K562 (cell line): ENCODE data around the gene POLG. TPM values are rescaled to one million over a fixed set of nuclear protein-coding genes. Genes with fewer than 3 reads are reported as not detected.

ENCODE experiments used
- CAMTA2 ChIP-seq: fragments of 250-450 bp; sonication (Bioruptor Pico); conservative IDR thresholded peaks from 2 replicates; pipeline ENCODE4 v1.5.1; 2022
- CHAMP1 ChIP-seq: fragments of 450-650 bp; IDR thresholded peaks from 2 replicates; pipeline ENCODE4 v1.6.1; 2016; ENCODE audit warnings: mild to moderate bottlenecking
- CREB1 ChIP-seq, 2 experiments: sonication (generic) in 1 of 2; formaldehyde crosslinking in 1 of 2; IDR thresholded peaks; 2 replicates each; pipeline versions ENCODE4 v1.6.1 to v1.8.0; 2012 to 2022; ENCODE audit warnings: inconsistent platforms in 1 of 2, mild to moderate bottlenecking in 1 of 2, missing genetic modification reagents in 1 of 2, moderate library complexity in 1 of 2
- DMBX1 ChIP-seq: fragments of 250-450 bp; sonication (Bioruptor Pico); IDR thresholded peaks from 2 replicates; pipeline ENCODE4 v1.8.0; 2022; ENCODE audit warnings: inconsistent platforms, mild to moderate bottlenecking, moderate library complexity, borderline replicate concordance
- ETV1 ChIP-seq: fragments of 450-650 bp; conservative IDR thresholded peaks from 2 replicates; pipeline ENCODE4 v1.6.1; 2016; ENCODE audit warnings: missing genetic modification characterization, control low read depth, low read depth, missing compliant biosample characterization
- FOXA1 ChIP-seq: fragments of 450-650 bp; IDR thresholded peaks from 2 replicates; pipeline ENCODE4 v1.6.1; 2016; ENCODE audit warnings: mild to moderate bottlenecking, borderline replicate concordance
- HMBOX1 ChIP-seq: sonication (generic); IDR thresholded peaks from 2 replicates; pipeline ENCODE4 v1.6.1; 2016
- ID3 ChIP-seq, 2 experiments: fragments of 250-450 bp in 1 of 2; fragments of 450-650 bp in 1 of 2; sonication (Bioruptor Pico) in 1 of 2; IDR thresholded peaks; 2 replicates each; pipeline versions ENCODE4 v1.6.1 to v1.8.0; 2016 to 2021; ENCODE audit warnings: mild to moderate bottlenecking in 2 of 2, moderate library complexity in 2 of 2, missing compliant biosample characterization in 1 of 2, missing genetic modification characterization in 1 of 2
- MEF2A ChIP-seq: IDR thresholded peaks from 2 replicates; pipeline ENCODE4 v1.6.1; 2011; ENCODE audit warnings: low read depth, mild to moderate bottlenecking, low read length, moderate library complexity; ENCODE audit not compliant: control insufficient read depth
- NCOA1 ChIP-seq: fragments of 450-650 bp; IDR thresholded peaks from 2 replicates; pipeline ENCODE4 v1.6.1; 2016; ENCODE audit warnings: low read depth
- RFX7 ChIP-seq: fragments of 250-450 bp; sonication (Bioruptor Pico); IDR thresholded peaks from 2 replicates; pipeline ENCODE4 v1.5.1; 2021; ENCODE audit warnings: mild to moderate bottlenecking
- SREBF2 ChIP-seq: sonication (generic); formaldehyde crosslinking; IDR thresholded peaks from 2 replicates; pipeline ENCODE4 v1.4.0; 2020; ENCODE audit warnings: mild to moderate bottlenecking, missing genetic modification reagents
- ZBTB17 ChIP-seq: fragments of 450-650 bp; formaldehyde crosslinking; IDR thresholded peaks from 2 replicates; pipeline ENCODE4 v1.4.0; 2020; ENCODE audit warnings: mild to moderate bottlenecking
- ZNF384 ChIP-seq: IDR thresholded peaks from 2 replicates; pipeline ENCODE4 v1.6.1; 2012; ENCODE audit warnings: low read depth, low read length, improper control_type of control experiment
- polyA plus RNA-seq, 8 experiments: library from polyadenylated mRNA; depleted of rRNA in 4 of 8; stranded (reverse) in 5 of 8; unstranded in 3 of 8; fragments of >200 nt; fragmentation: Nextera tagmentation in 2 of 8; fragmentation: Illumina TruSeq in 1 of 8; extraction: Ambion mirVana in 2 of 8; extraction: Trizol in 1 of 8; gene quantifications; 2 replicates each; pipeline versions ENCODE4 v1.2.1 to v1.2.3, GENCODE V29; 2011 to 2014; ENCODE audit warnings: inconsistent platforms in 1 of 8, missing spikeins in 1 of 8
- total RNA-seq, 7 experiments: library from RNA; depleted of rRNA in 6 of 7; stranded (reverse); fragments of >200 nt in 6 of 7; fragmentation: Illumina TruSeq in 2 of 7; extraction: Trizol in 2 of 7; gene quantifications; 2 replicates each; pipeline versions ENCODE4 v1.2.1 to v1.2.3, GENCODE V29; 2011 to 2021; ENCODE audit warnings: low replicate concordance in 1 of 7
- TF ChIP-seq, protein P1 (sequence below): fragments of 250-450 bp; sonication (Bioruptor Pico); IDR thresholded peaks from 2 replicates; pipeline ENCODE4 v1.8.0; 2022; ENCODE audit warnings: moderate library complexity, mild to moderate bottlenecking, inconsistent platforms
- TF ChIP-seq, protein P2 (sequence below): sonication (generic); formaldehyde crosslinking; IDR thresholded peaks from 2 replicates; pipeline ENCODE4 v1.8.0; 2023; ENCODE audit warnings: missing genetic modification reagents, mild to moderate bottlenecking, borderline replicate concordance

Gene POLG
- total and polyA plus RNA-seq, 9 of the 15 experiments (the other 6 are each of a cell fraction or from before 2014, with no cell fraction given): 15.2 to 83.8 (median 38.6) TPM

- no peak for TF ChIP-seq FOXA1
- peak; percentile 46; the same call in 1 of the 2 replicates for TF ChIP-seq ETV1
- TF ChIP-seq SREBF2 (CRISPR knock-in tag): no peak
- TF ChIP-seq RFX7 (CRISPR knock-in tag): no peak
- peak; percentile 56 for TF ChIP-seq ZNF384
- TF ChIP-seq HMBOX1: peak; percentile 95
- peak; percentile 64 for TF ChIP-seq CREB1 (IDR thresholded peaks at IDR 0.05)
- peak; percentile 81 for TF ChIP-seq CREB1 (CRISPR knock-in tag; IDR thresholded peaks at IDR 0.05)
- peak; percentile 45; the same call in 1 of the 2 replicates for TF ChIP-seq ZBTB17
- no peak for TF ChIP-seq MEF2A
- TF ChIP-seq DMBX1 (CRISPR knock-in tag): peak; percentile 13; the same call in 1 of the 2 replicates
- no peak for TF ChIP-seq ID3 (CRISPR knock-in tag; IDR thresholded peaks at IDR 0.05)
- TF ChIP-seq ID3 (tag; IDR thresholded peaks at IDR 0.05): peak; percentile 42; the same call in 1 of the 2 replicates
- TF ChIP-seq, protein P1, sequence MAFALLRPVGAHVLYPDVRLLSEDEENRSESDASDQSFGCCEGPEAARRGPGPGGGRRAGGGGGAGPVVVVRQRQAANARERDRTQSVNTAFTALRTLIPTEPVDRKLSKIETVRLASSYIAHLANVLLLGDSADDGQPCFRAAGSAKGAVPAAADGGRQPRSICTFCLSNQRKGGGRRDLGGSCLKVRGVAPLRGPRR (CRISPR knock-in tag): no peak
- 0 out of 2 replicates have a peak, but pooled peaks have one; percentile 36 for TF ChIP-seq NCOA1
- TF ChIP-seq CHAMP1: peak; percentile 63; the same call in 1 of the 2 replicates
- TF ChIP-seq, protein P2, sequence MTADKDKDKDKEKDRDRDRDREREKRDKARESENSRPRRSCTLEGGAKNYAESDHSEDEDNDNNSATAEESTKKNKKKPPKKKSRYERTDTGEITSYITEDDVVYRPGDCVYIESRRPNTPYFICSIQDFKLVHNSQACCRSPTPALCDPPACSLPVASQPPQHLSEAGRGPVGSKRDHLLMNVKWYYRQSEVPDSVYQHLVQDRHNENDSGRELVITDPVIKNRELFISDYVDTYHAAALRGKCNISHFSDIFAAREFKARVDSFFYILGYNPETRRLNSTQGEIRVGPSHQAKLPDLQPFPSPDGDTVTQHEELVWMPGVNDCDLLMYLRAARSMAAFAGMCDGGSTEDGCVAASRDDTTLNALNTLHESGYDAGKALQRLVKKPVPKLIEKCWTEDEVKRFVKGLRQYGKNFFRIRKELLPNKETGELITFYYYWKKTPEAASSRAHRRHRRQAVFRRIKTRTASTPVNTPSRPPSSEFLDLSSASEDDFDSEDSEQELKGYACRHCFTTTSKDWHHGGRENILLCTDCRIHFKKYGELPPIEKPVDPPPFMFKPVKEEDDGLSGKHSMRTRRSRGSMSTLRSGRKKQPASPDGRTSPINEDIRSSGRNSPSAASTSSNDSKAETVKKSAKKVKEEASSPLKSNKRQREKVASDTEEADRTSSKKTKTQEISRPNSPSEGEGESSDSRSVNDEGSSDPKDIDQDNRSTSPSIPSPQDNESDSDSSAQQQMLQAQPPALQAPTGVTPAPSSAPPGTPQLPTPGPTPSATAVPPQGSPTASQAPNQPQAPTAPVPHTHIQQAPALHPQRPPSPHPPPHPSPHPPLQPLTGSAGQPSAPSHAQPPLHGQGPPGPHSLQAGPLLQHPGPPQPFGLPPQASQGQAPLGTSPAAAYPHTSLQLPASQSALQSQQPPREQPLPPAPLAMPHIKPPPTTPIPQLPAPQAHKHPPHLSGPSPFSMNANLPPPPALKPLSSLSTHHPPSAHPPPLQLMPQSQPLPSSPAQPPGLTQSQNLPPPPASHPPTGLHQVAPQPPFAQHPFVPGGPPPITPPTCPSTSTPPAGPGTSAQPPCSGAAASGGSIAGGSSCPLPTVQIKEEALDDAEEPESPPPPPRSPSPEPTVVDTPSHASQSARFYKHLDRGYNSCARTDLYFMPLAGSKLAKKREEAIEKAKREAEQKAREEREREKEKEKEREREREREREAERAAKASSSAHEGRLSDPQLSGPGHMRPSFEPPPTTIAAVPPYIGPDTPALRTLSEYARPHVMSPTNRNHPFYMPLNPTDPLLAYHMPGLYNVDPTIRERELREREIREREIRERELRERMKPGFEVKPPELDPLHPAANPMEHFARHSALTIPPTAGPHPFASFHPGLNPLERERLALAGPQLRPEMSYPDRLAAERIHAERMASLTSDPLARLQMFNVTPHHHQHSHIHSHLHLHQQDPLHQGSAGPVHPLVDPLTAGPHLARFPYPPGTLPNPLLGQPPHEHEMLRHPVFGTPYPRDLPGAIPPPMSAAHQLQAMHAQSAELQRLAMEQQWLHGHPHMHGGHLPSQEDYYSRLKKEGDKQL (CRISPR knock-in tag): no peak; the same call in 1 of the 2 replicates
- TF ChIP-seq CAMTA2 (CRISPR knock-in tag): no peak
Measured at GRCh38 chr15:89334510-89335297, at the start of gene POLG (continued).
